Endothelial cell of umbilical vein (primary cell): ENCODE results near the gene ALLC. TPM values are rescaled to one million over a fixed set of nuclear protein-coding genes. Genes with fewer than 3 reads are reported as not detected.
"Not testable (repeated sequence)": the region's sequence is repeated elsewhere in the genome, so short reads cannot be mapped to it uniquely, and the experiment has no call there.

Experiments used
- BruUV-seq: library from RNA; stranded (reverse); fragments of 400-500 nt; replicated peaks from 2 replicates; lab custom pipeline; 2021; lab: Mats Ljungman, UMichigan
- CTCF ChIA-PET: fragments of 300-600, 350-600 bp; sonication (Branson Sonifier 250); formaldehyde crosslinking; loops from one replicate; lab custom pipeline; 2021; ENCODE audit warnings: antibody characterized with exemption, inconsistent platforms; lab: Charles Lee
- POLR2A ChIA-PET: fragments of 300-600, 350-600 bp; sonication (Branson Sonifier 250); formaldehyde crosslinking; loops from one replicate; lab custom pipeline; 2021; ENCODE audit warnings: antibody characterized with exemption, inconsistent platforms; lab: Charles Lee
- DNase-seq: peaks from one replicate; pipeline ENCODE4 v3.0.0-alpha.2; 2011; ENCODE audit warnings: low read depth, low spot score
- FAIRE-seq: peaks from 2 replicates; lab custom pipeline; 2011; peaks lifted over from hg19 to GRCh38; lab: Jason Lieb, UNC
- H2AFZ ChIP-seq: 2 replicates; pipeline ENCODE4 v1.6.0; 2012; ENCODE audit warnings: low read depth, low read length, control low read depth, inconsistent platforms
- H3K27ac ChIP-seq: 2 replicates; pipeline ENCODE4 v1.5.1; 2011; ENCODE audit warnings: low read depth, mild to moderate bottlenecking, control low read depth, low read length, moderate library complexity; ENCODE audit not compliant: insufficient read depth
- H3K27me3 ChIP-seq, 2 experiments: 2 replicates each; pipeline versions ENCODE4 v1.6.0 to v1.6.1; 2011; ENCODE audit warnings: low read length in 2 of 2, mixed read lengths in 1 of 2; ENCODE audit not compliant: control insufficient read depth in 2 of 2, insufficient read depth in 2 of 2
- H3K36me3 ChIP-seq, 2 experiments: 2 replicates in 1 of 2; 3 replicates in 1 of 2; pipeline ENCODE4 v1.5.1; 2011; ENCODE audit warnings: low read length in 2 of 2, mild to moderate bottlenecking in 1 of 2, moderate library complexity in 1 of 2; ENCODE audit not compliant: control insufficient read depth in 2 of 2, insufficient read depth in 2 of 2; ENCODE audit errors: extremely low read depth in 1 of 2
- H3K4me1 ChIP-seq: 3 replicates; pipeline ENCODE4 v1.5.1; 2011; ENCODE audit warnings: mild to moderate bottlenecking, low read length; ENCODE audit not compliant: control insufficient read depth, insufficient read depth; ENCODE audit errors: extremely low read depth
- H3K4me2 ChIP-seq: 2 replicates; pipeline ENCODE4 v1.6.1; 2011; ENCODE audit warnings: low read length, control low read depth, mixed read lengths; ENCODE audit not compliant: insufficient read depth
- H3K4me3 ChIP-seq, 3 experiments: fragments of 200-600 bp in 1 of 3; sonication (generic), shearing (Covaris generic) in 1 of 3; replicated peaks in 1 of 3; 2 replicates each; pipeline ENCODE4 v1.5.1; 2011 to 2016; ENCODE audit warnings: control low read depth in 3 of 3, low read length in 3 of 3, mild to moderate bottlenecking in 2 of 3, inconsistent platforms in 1 of 3, low read depth in 1 of 3, moderate library complexity in 1 of 3; ENCODE audit not compliant: insufficient read depth in 1 of 3
- H3K79me2 ChIP-seq: 2 replicates; pipeline ENCODE4 v1.6.0; 2012; ENCODE audit warnings: low read length, inconsistent platforms; ENCODE audit not compliant: control insufficient read depth, insufficient read depth
- H3K9ac ChIP-seq: replicated peaks from 2 replicates; pipeline ENCODE3; 2011; ENCODE audit warnings: low read length, control low read depth; ENCODE audit not compliant: insufficient read depth; ENCODE audit errors: extremely low read depth
- H3K9me1 ChIP-seq: replicated peaks from 3 replicates; pipeline ENCODE4 v1.6.0; 2011; ENCODE audit warnings: mild to moderate bottlenecking, low read length; ENCODE audit not compliant: control insufficient read depth, insufficient read depth; ENCODE audit errors: extremely low read depth
- H3K9me3 ChIP-seq: replicated peaks from 2 replicates; pipeline ENCODE4 v1.5.1; 2012; ENCODE audit warnings: low read length, inconsistent platforms; ENCODE audit not compliant: control insufficient read depth, insufficient read depth
- H4K20me1 ChIP-seq: replicated peaks from 2 replicates; pipeline ENCODE3; 2011; ENCODE audit warnings: mild to moderate bottlenecking, low read length; ENCODE audit not compliant: control insufficient read depth, insufficient read depth; ENCODE audit errors: extremely low read depth
- EZH2 ChIP-seq: IDR thresholded peaks from 2 replicates; pipeline ENCODE4 v1.6.1; 2012; ENCODE audit warnings: borderline replicate concordance, low read depth, mild to moderate bottlenecking, moderate library complexity, low read length, inconsistent platforms; ENCODE audit not compliant: severe bottlenecking
- FOS ChIP-seq: IDR thresholded peaks from 2 replicates; pipeline ENCODE4 v1.6.1; 2011; ENCODE audit warnings: mild to moderate bottlenecking, low read length, moderate library complexity, borderline replicate concordance; ENCODE audit not compliant: insufficient read depth
- GATA2 ChIP-seq: IDR thresholded peaks from 2 replicates; pipeline ENCODE4 v1.7.0; 2011; ENCODE audit warnings: low read depth, mild to moderate bottlenecking, moderate library complexity, mixed read lengths, low read length; ENCODE audit not compliant: insufficient read length, insufficient read depth
- JUN ChIP-seq: IDR thresholded peaks from 2 replicates; pipeline ENCODE4 v1.6.1; 2011; ENCODE audit warnings: borderline replicate concordance, low read depth; ENCODE audit not compliant: insufficient read length, insufficient read depth
- MYC ChIP-seq: IDR thresholded peaks from one replicate; pipeline ENCODE4 v1.6.1; 2011; ENCODE audit warnings: mild to moderate bottlenecking, low read depth, low read length
- POLR2A ChIP-seq: IDR thresholded peaks from 2 replicates; pipeline ENCODE4 v1.6.1; 2012; ENCODE audit warnings: low read depth, mild to moderate bottlenecking, control low read depth, low read length
- POLR2AphosphoS5 ChIP-seq: IDR thresholded peaks from 2 replicates; pipeline ENCODE4 v1.6.1; 2012; ENCODE audit warnings: low read depth, mild to moderate bottlenecking, control low read depth, low read length, moderate library complexity; ENCODE audit not compliant: insufficient read depth
- dilution Hi-C: fragments of 300-500 bp; cut with MboI; formaldehyde crosslinking; loops from one replicate; pipeline ENCODE4 v1.15.0; 2019; ENCODE audit warnings: low sequenced_read_pairs; ENCODE audit not compliant: extremely low pct_ligation_motif_present
- intact Hi-C: fragments of 100-400 bp; cut with micrococcal nuclease; formaldehyde crosslinking; loops from one replicate; pipeline ENCODE4 v1.10.0; 2022
- polyA plus RNA-seq, 4 experiments: library from polyadenylated mRNA; depleted of rRNA in 3 of 4; stranded (reverse) in 3 of 4; unstranded in 1 of 4; fragments of >200 nt; gene quantifications; 2 replicates each; pipeline versions ENCODE4 v1.2.1 to v1.2.3, GENCODE V29; 2011 to 2012; ENCODE audit warnings: missing spikeins in 1 of 4
- total RNA-seq: library from RNA; stranded (reverse); gene quantifications from 2 replicates; pipeline ENCODE4 v1.2.3, GENCODE V29; 2021
- TF ChIP-seq, protein P1 (sequence below), 2 donors: IDR thresholded peaks; 1 replicate in 1 of 2; 2 replicates in 1 of 2; pipeline ENCODE4 v1.5.1; 2011; ENCODE audit warnings: low read length in 2 of 2, mild to moderate bottlenecking in 2 of 2, moderate library complexity in 2 of 2, control low read depth in 1 of 2, inconsistent platforms in 1 of 2, low read depth in 1 of 2; ENCODE audit not compliant: insufficient read depth in 1 of 2; ENCODE audit errors: extremely low read depth in 1 of 2
- TF ChIP-seq, protein P2 (sequence below): IDR thresholded peaks from 2 replicates; pipeline ENCODE4 v1.6.1; 2011; ENCODE audit not compliant: insufficient read depth, insufficient read length

The ALLC gene
- total and polyA plus RNA-seq, 2 donors (not counting 3 experiments of a cell fraction or from before 2014, with no cell fraction given) = not detected

DNA sequence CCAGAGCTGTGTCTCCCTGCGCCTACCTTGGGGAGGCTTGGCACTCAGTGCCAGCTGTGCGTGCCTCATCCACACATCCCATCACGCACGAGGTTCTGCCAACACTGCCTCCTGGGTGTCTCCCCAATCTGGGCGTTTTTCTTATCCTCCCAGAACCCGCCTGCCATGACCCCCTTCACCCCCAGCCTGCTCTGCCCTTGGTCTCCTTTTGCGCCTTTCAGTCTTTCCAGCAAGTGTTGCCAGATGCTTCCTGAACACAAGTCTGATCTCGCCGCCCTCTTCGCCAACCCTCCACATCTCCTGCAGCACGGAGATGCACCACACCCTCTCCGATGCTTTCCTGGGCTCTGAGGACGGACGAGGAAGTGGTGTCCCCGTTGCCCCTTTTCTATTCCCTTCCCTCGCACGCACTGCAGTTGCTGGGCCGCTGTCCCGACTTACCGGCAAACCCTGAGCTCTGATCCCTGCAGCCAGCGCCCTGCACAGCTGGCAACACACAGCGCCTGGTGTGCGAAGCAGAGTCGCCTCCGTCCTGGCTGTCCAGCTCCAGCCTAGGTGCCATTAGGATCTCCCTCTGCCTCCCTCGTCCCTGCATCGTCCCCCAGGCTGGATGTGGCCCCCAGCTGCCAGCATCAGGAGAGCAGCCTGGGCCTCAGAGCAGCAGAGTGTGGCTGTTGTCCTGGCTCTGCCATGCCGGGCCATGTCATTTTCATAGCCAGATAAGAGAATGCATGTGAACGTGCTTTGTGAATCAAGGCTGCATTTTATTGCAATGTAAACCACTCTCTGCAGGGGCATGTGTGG is 22.6 kb upstream of the ALLC start:
- H3K79me2 ChIP-seq = no peaks in the 10 kb centered on the region
- no peaks in the 10 kb centered on the region for H3K27me3 ChIP-seq
- TF ChIP-seq, protein P1, sequence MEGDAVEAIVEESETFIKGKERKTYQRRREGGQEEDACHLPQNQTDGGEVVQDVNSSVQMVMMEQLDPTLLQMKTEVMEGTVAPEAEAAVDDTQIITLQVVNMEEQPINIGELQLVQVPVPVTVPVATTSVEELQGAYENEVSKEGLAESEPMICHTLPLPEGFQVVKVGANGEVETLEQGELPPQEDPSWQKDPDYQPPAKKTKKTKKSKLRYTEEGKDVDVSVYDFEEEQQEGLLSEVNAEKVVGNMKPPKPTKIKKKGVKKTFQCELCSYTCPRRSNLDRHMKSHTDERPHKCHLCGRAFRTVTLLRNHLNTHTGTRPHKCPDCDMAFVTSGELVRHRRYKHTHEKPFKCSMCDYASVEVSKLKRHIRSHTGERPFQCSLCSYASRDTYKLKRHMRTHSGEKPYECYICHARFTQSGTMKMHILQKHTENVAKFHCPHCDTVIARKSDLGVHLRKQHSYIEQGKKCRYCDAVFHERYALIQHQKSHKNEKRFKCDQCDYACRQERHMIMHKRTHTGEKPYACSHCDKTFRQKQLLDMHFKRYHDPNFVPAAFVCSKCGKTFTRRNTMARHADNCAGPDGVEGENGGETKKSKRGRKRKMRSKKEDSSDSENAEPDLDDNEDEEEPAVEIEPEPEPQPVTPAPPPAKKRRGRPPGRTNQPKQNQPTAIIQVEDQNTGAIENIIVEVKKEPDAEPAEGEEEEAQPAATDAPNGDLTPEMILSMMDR (IDR thresholded peaks at IDR 0.05; ENCODE audit: extremely low read depth in 1 of 2, insufficient read depth in 1 of 2, low read depth in 1 of 2, low read length in 2 of 2) = no peak
- TF ChIP-seq MYC (no peak), GATA2 (no peak), FOS (no peak), JUN (no peak), POLR2A (no peak), EZH2 (no peak), POLR2AphosphoS5 (no peak)
- TF ChIP-seq, protein P2, sequence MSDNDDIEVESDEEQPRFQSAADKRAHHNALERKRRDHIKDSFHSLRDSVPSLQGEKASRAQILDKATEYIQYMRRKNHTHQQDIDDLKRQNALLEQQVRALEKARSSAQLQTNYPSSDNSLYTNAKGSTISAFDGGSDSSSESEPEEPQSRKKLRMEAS = no peak
- dilution Hi-C loops (no loop called here), intact Hi-C loops (no loop called here)
- H3K4me3 ChIP-seq = no peak overlapping the region
- H3K9ac ChIP-seq = no peak overlapping the region
- H4K20me1 ChIP-seq = no peaks in the 10 kb centered on the region
- FAIRE-seq (no peak), DNase-seq (no peak)
- H3K27ac ChIP-seq = no peak overlapping the region
- H2AFZ ChIP-seq = no peak overlapping the region
- no peaks in the 10 kb centered on the region for H3K9me1 ChIP-seq
- H3K4me1 ChIP-seq = no peaks in the 10 kb centered on the region
- no TSS peak for BruUV-seq
- no peak overlapping the region for H3K4me2 ChIP-seq
- POLR2A ChIA-PET = no interaction called here
- CTCF ChIA-PET = no interaction called here
- H3K36me3 ChIP-seq = no peaks in the 10 kb centered on the region
- H3K9me3 ChIP-seq = no peaks in the 10 kb centered on the region

DNA sequence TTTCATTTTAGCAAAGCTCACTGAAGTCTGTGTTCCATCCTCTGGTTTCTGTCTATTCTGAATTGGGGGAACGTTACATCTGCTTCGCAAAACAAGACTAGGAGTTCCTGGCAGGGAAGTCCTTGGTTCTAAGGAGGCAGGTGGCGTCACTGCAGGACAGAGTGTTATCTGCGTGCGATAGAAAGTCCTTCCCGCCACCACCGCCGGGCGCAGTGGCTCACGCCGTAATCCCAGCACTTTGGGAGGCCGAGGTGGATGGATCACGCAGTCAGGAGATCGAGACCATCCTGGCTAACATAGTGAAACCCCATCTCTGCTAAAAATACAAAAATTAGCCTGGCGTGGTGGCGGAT is 22.0 kb upstream of the ALLC start:
- H3K9me1 ChIP-seq, FAIRE-seq, BruUV-seq, H3K79me2 ChIP-seq, dilution Hi-C loops, H3K9me3 ChIP-seq, H3K9ac ChIP-seq, H3K4me1 ChIP-seq, H3K4me2 ChIP-seq, H3K27ac ChIP-seq, H4K20me1 ChIP-seq, H3K4me3 ChIP-seq, H3K36me3 ChIP-seq, DNase-seq, POLR2A ChIA-PET, intact Hi-C loops, CTCF ChIA-PET, H2AFZ ChIP-seq, H3K27me3 ChIP-seq: not testable (repeated sequence)
